ENCODE results near the gene FBP1. TPM values are rescaled to one million over a fixed set of nuclear protein-coding genes. Genes with fewer than 3 reads are reported as not detected.

FBP1 gene
- total and polyA plus RNA-seq, 2 donors from 2014 or later: 27.3 to 266 TPM

DNA sequence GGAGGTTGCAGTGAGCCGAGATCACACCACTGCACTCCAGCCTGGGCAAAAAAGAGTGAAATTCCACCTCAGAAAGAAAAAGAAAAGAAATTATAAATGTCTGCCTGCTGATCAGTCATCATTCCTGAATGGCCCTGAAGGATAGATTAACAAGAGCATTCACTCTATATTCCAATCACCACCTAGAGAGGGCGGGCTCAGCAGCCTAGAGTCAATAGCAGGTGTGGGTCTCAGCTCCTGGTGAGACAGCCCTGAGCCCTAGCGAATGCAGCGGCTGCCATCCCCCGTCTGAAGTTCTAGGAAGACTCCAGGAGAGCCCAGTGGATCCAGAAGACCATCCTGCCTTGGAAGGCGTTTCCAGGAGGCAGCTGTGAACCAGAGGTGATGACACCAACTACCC is 12.0 kb downstream of the FBP1 start:
- Histone ChIP-seq H3K9me3 (ENCODE audit: control insufficient read depth in 2 of 3, insufficient read depth in 1 of 3, low read length in 3 of 3) (no peaks in the 10 kb centered on the region), H3K9ac (ENCODE audit: low read length in 3 of 3) (no peak overlapping the region), H3K27ac (ENCODE audit: low read depth in 2 of 2, low read length in 2 of 2) (no peak overlapping the region), H3K4me1 (ENCODE audit: control insufficient read depth in 2 of 3, insufficient read depth in 2 of 3, low read depth in 1 of 3, low read length in 3 of 3) (peaks cover 0 to 9% (median 7%) of the 10 kb centered on the region in 3 donors), H3K4me3 (ENCODE audit: low read length in 3 of 3) (no peak overlapping the region), H3K36me3 (ENCODE audit: control insufficient read depth in 2 of 3, insufficient read depth in 3 of 3, low read length in 3 of 3) (no peaks in the 10 kb centered on the region), H3K27me3 (ENCODE audit: control insufficient read depth, insufficient read depth, low read length) (no peaks in the 10 kb centered on the region)
- DNase-seq (no peak), FAIRE-seq (no peak)
- intact Hi-C loops (cut with DNase I): no loop called here
- TF ChIP-seq, protein P1, sequence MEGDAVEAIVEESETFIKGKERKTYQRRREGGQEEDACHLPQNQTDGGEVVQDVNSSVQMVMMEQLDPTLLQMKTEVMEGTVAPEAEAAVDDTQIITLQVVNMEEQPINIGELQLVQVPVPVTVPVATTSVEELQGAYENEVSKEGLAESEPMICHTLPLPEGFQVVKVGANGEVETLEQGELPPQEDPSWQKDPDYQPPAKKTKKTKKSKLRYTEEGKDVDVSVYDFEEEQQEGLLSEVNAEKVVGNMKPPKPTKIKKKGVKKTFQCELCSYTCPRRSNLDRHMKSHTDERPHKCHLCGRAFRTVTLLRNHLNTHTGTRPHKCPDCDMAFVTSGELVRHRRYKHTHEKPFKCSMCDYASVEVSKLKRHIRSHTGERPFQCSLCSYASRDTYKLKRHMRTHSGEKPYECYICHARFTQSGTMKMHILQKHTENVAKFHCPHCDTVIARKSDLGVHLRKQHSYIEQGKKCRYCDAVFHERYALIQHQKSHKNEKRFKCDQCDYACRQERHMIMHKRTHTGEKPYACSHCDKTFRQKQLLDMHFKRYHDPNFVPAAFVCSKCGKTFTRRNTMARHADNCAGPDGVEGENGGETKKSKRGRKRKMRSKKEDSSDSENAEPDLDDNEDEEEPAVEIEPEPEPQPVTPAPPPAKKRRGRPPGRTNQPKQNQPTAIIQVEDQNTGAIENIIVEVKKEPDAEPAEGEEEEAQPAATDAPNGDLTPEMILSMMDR (IDR thresholded peaks at IDR 0.05; ENCODE audit: borderline replicate concordance, extremely low read depth, insufficient read depth): no peak

DNA sequence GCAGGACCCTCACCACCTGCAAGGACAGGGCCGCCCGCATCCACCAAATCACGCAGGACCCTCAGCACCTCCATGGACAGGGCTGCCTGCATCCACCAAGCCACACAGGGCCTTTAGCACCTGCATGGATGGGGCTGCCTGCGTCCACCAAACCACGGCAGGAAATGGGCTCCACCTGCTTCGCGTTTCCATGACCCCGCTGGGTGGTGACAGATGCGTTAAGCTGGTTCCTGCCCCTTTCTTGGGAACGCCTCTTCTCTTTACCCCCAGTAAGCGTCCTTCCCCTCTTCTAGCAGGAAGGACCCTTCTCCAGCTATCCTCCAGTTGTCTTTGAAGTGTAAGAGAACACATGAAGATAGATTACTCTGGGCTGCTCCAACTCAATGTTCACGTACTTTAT is 13.5 kb downstream of the FBP1 start:
- Histone ChIP-seq H3K9me3 (ENCODE audit: control insufficient read depth in 2 of 3, insufficient read depth in 1 of 3, low read length in 3 of 3) (no peaks in the 10 kb centered on the region), H3K27ac (ENCODE audit: low read depth in 2 of 2, low read length in 2 of 2) (no peak overlapping the region), H3K36me3 (ENCODE audit: control insufficient read depth in 2 of 3, insufficient read depth in 3 of 3, low read length in 3 of 3) (no peaks in the 10 kb centered on the region), H3K27me3 (ENCODE audit: control insufficient read depth, insufficient read depth, low read length) (no peaks in the 10 kb centered on the region), H3K9ac (ENCODE audit: low read length in 3 of 3) (no peak overlapping the region), H3K4me3 (ENCODE audit: low read length in 3 of 3) (no peak overlapping the region), H3K4me1 (ENCODE audit: control insufficient read depth in 2 of 3, insufficient read depth in 2 of 3, low read depth in 1 of 3, low read length in 3 of 3) (peaks cover 0 to 3% (median 2%) of the 10 kb centered on the region in 3 donors)
- DNase-seq (no peak), FAIRE-seq (no peak)
- intact Hi-C loops (cut with DNase I): no loop called here
- TF ChIP-seq, protein P1 (IDR thresholded peaks at IDR 0.05; ENCODE audit: borderline replicate concordance, extremely low read depth, insufficient read depth): no peak

DNA sequence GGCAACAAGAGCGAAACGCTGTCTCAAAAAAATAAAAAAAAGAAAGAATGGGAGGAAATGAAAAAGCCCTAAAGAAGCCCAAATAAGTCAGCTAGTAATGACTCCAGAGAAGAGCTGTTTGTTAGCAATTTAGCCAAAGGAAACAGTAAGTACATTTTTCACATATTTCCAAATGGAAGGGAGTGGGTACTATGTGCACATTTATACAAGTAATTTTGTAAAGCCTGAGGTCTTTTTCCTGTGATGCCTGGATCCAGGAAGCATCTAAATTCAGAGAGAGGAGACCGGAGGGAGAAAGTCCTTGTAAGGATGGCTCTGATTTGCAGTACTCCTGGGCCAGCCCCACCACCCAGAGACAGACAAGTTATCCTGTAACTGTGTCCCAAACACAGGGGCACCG is 14.7 kb downstream of the FBP1 start:
- Histone ChIP-seq H3K4me3 (ENCODE audit: low read length in 3 of 3) (no peak overlapping the region), H3K4me1 (ENCODE audit: control insufficient read depth in 2 of 3, insufficient read depth in 2 of 3, low read depth in 1 of 3, low read length in 3 of 3) (peaks cover 0 to 2% (median 0%) of the 10 kb centered on the region in 3 donors), H3K27me3 (ENCODE audit: control insufficient read depth, insufficient read depth, low read length) (no peaks in the 10 kb centered on the region), H3K36me3 (ENCODE audit: control insufficient read depth in 2 of 3, insufficient read depth in 3 of 3, low read length in 3 of 3) (peaks cover 0 to 4% (median 0%) of the 10 kb centered on the region in 3 donors), H3K27ac (ENCODE audit: low read depth in 2 of 2, low read length in 2 of 2) (no peak overlapping the region), H3K9me3 (ENCODE audit: control insufficient read depth in 2 of 3, insufficient read depth in 1 of 3, low read length in 3 of 3) (no peaks in the 10 kb centered on the region), H3K9ac (ENCODE audit: low read length in 3 of 3) (no peak overlapping the region)
- FAIRE-seq (no peak), DNase-seq (no peak)
- intact Hi-C loops (cut with DNase I): no loop called here
- TF ChIP-seq, protein P1 (IDR thresholded peaks at IDR 0.05; ENCODE audit: borderline replicate concordance, extremely low read depth, insufficient read depth): no peak

DNA sequence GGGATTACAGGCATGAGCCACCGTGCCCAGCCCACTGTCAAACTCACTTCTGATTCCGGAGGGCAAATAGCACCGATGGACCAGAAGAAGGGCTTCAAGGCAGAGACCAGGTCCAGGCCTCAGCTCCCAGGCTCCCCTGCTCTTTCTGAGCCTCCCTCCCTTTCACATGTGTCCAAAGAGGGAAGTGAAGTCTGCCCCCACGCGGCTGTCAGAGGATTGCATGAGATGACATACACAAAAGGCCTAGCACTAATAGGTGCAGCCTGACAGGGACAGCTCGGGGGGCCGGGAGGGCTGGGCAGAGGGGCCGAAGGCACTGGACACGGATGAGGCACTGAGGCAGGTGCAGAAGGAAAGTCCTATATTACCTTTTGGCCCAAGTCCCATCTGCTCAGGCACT is 16.1 kb downstream of the FBP1 start:
- peak in 4 of 5 donors; percentile 32 to 65 (median 50) for DNase-seq

More for the DNA sequence above, 16.1 kb downstream of the FBP1 start:
- TF ChIP-seq, protein P1 (IDR thresholded peaks at IDR 0.05; ENCODE audit: borderline replicate concordance, extremely low read depth, insufficient read depth): no peak
- Histone ChIP-seq H3K9me3 (ENCODE audit: control insufficient read depth in 2 of 3, insufficient read depth in 1 of 3, low read length in 3 of 3) (no peaks in the 10 kb centered on the region), H3K36me3 (ENCODE audit: control insufficient read depth in 2 of 3, insufficient read depth in 3 of 3, low read length in 3 of 3) (peaks cover 0 to 4% (median 0%) of the 10 kb centered on the region in 3 donors), H3K27ac (ENCODE audit: low read depth in 2 of 2, low read length in 2 of 2) (no peak overlapping the region), H3K4me3 (ENCODE audit: low read length in 3 of 3) (no peak overlapping the region), H3K4me1 (ENCODE audit: control insufficient read depth in 2 of 3, insufficient read depth in 2 of 3, low read depth in 1 of 3, low read length in 3 of 3) (peaks cover 0 to 2% (median 0%) of the 10 kb centered on the region in 3 donors), H3K9ac (ENCODE audit: low read length in 3 of 3) (no peak overlapping the region), H3K27me3 (ENCODE audit: control insufficient read depth, insufficient read depth, low read length) (no peaks in the 10 kb centered on the region)
- intact Hi-C loops (cut with DNase I): no loop called here
- no peak for FAIRE-seq
